Mucosa of rectum (tissue), 2 donors: ENCODE measurements around the gene NEK1.
"Not testable (repeated sequence)": the region's sequence is repeated elsewhere in the genome, so short reads cannot be mapped to it uniquely, and the experiment has no call there.

Source experiments
- H3K27ac ChIP-seq, 2 donors: one replicate each; pipeline ENCODE4 v1.7.0; 2013; ENCODE audit warnings: inconsistent platforms in 2 of 2, low read depth in 2 of 2, low read length in 2 of 2
- H3K27me3 ChIP-seq, 2 donors: one replicate each; pipeline ENCODE4 v1.7.0; 2013; ENCODE audit warnings: low read length in 2 of 2; ENCODE audit not compliant: control insufficient read depth in 2 of 2, insufficient read depth in 2 of 2
- H3K36me3 ChIP-seq, 2 donors: one replicate each; pipeline ENCODE4 v1.7.0; 2013; ENCODE audit warnings: low read length in 2 of 2; ENCODE audit not compliant: control insufficient read depth in 2 of 2, insufficient read depth in 2 of 2
- H3K4me1 ChIP-seq, 2 donors: one replicate each; pipeline ENCODE4 v1.7.0; 2013; ENCODE audit warnings: low read length in 2 of 2, mild to moderate bottlenecking in 1 of 2; ENCODE audit not compliant: control insufficient read depth in 2 of 2, insufficient read depth in 2 of 2
- H3K4me3 ChIP-seq, 2 donors: one replicate each; pipeline ENCODE4 v1.7.0; 2013; ENCODE audit warnings: low read length in 2 of 2
- H3K9ac ChIP-seq, 2 donors: one replicate each; pipeline ENCODE4 v1.7.0; 2013; ENCODE audit warnings: low read length in 2 of 2, low read depth in 1 of 2, mild to moderate bottlenecking in 1 of 2
- H3K9me3 ChIP-seq, 2 donors: one replicate each; pipeline ENCODE4 v1.7.0; 2013; ENCODE audit warnings: low read length in 2 of 2; ENCODE audit not compliant: control insufficient read depth in 2 of 2
- donor health status: healthy.
- donor health status: Normal muscosa, but diverticular disease.

The NEK1 gene

DNA sequence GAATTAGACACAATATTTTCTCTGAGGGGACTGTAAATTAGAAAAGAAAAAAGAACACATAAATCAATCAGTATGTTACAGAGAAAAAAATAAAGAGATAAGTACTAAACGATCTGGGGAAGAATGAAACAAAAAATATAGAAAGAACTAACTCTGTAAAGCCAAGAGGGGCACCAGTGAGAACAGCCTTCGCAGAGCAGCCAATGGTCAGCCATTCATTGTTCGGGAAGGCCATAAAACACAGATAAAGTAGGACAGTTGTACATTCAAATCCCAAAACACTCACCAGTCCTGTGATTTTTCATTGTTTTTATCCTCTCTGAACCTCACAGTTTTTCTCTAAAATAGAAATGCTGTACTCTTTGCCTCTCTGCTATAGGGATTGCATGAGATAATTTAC lies 127.9 kb downstream of the NEK1 start:
- no peak overlapping the region for H3K27ac ChIP-seq
- H3K4me3 ChIP-seq = no peak overlapping the region
- H3K9ac ChIP-seq = no peak overlapping the region

DNA sequence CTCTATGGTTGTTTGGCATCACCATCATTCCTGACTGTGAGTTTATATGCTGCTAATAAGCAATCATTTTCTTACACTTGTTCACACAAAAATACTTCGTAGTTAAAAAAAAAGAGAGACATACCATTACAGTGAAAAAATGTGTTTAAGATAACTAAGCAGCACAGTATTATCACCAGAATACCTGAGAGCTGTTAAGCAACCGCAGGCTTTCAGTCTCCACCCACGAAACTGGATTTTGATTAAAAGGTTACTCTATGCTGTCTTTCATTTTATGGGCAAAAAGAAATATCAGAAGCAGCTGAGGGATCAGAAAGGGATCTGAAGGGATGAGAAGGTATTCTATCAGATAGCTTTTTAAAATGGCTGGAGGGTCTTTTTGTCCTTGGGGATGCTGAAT lies 148.3 kb downstream of the NEK1 start:
- Histone ChIP-seq H3K9me3 (peaks cover 0 to 2% of the 10 kb centered on the region in 2 donors), H3K4me3 (no peak overlapping the region), H3K27me3 (no peaks in the 10 kb centered on the region), H3K27ac (no peak overlapping the region), H3K36me3 (no peaks in the 10 kb centered on the region), H3K4me1 (no peaks in the 10 kb centered on the region), H3K9ac (no peak overlapping the region)

More for the DNA sequence above, 127.9 kb downstream of the NEK1 start:
- H3K9me3 ChIP-seq = no peaks in the 10 kb centered on the region
- no peaks in the 10 kb centered on the region for H3K4me1 ChIP-seq
- H3K36me3 ChIP-seq = no peaks in the 10 kb centered on the region
- no peaks in the 10 kb centered on the region for H3K27me3 ChIP-seq

DNA sequence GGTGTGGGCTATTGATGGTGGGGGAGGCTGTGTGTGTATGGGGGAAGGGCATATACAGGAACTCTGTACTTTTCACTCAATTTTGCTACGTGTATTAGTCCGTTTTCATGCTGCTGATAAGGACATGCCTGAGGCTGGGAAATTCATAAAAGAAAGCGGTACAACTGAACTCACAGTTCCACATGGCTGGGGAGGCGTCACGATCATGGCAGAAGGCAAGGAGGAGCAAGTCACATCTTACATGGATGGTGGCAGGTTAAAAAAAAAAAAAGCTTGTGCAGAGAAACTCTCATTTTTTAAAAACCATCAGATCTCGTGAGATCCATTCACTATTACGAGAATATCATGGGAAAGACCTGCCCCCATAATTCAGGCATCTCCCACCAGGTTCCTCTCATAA lies 152.3 kb downstream of the NEK1 start:
- Histone ChIP-seq H3K4me3 (no peak overlapping the region), H3K9ac (no peak overlapping the region), H3K36me3 (no peaks in the 10 kb centered on the region), H3K27me3 (no peaks in the 10 kb centered on the region), H3K4me1 (no peaks in the 10 kb centered on the region), H3K27ac (no peak overlapping the region), H3K9me3 (peaks cover 0 to 2% of the 10 kb centered on the region in 2 donors)

DNA sequence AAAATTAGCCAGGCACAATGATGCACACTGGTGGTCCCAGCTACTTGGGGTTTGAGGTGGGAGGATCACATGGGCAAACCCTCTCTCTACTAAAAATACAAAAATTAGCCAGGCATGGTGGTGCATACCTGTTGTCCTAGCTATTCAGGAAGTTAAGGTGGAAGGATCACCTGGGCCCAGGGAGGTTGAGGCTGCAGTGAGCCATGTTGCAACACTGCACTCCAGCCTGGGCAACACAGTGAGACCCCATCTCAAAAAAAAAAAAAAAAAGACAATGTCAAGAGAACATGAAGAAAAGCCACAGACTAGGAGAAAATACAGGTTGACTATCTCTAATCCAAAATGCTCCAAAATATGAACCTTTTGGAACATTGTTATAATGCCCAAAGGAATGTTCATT lies 153.8 kb downstream of the NEK1 start:
- Histone ChIP-seq H3K4me3 (no peak overlapping the region), H3K4me1 (no peaks in the 10 kb centered on the region), H3K27me3 (no peaks in the 10 kb centered on the region), H3K36me3 (no peaks in the 10 kb centered on the region), H3K27ac (no peak overlapping the region), H3K9me3 (peaks cover 0 to 2% of the 10 kb centered on the region in 2 donors), H3K9ac (no peak overlapping the region)

DNA sequence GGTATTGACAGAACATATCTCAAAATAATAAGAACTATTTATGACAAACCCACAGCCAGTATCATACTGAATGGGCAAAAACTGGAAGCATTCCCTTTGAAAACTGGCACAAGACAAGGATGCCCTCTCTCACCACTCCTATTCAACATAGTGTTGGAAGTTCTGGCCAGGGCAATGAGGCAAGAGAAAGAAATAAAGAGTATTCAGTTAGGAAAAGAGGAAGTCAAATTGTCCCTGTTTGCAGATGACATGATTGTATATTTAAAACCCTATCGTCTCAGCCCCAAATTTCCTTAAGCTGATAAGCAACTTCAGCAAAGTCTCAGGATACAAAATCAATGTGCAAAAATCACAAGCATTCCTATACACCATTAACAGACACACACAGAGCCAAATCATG lies 159.7 kb downstream of the NEK1 start:
- not testable (repeated sequence) for H3K9ac ChIP-seq, H3K27me3 ChIP-seq, H3K4me1 ChIP-seq, H3K36me3 ChIP-seq, H3K9me3 ChIP-seq, H3K4me3 ChIP-seq, H3K27ac ChIP-seq

DNA sequence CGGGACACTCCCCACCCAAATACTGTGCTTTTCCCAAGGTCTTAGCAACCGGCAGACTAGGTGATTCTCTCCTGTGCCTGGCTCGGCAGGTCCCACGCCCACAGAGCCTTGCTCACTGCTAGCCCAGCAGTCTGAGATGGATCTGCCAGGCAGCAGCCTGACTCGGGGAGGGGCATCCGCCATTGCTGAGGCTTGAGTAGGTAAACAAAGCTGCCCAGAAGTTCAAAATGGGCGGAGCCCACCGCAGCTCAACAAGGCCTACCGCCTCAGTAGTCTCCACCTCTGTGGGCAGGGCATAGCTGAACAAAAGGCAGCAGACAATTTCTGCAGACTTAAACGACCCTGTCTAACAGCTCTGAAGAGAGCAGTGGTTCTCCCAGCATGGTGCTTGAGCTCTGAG lies 163.4 kb downstream of the NEK1 start:
- not testable (repeated sequence) for H3K27ac ChIP-seq, H3K9me3 ChIP-seq, H3K4me3 ChIP-seq, H3K9ac ChIP-seq, H3K27me3 ChIP-seq, H3K4me1 ChIP-seq, H3K36me3 ChIP-seq

DNA sequence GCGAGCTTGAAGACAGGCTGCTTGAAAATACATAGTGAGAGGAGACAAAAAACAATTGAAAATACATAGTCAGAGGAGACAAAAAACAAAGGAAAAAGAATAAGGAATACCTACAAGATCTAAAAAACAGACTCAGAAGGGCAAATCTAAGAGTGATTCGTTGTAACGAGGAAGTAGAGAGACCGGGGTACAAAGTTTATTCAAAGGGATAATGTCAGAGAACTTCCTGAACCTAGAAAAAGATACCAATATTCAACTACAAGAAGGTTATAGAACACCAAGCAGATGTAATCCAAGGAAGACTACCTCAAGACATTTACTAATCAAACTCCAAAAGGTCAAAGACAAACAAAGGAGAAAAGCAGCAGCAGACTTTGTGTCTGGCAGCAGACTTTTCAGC lies 165.6 kb downstream of the NEK1 start:
- Histone ChIP-seq H3K9ac (no peak overlapping the region), H3K27ac (no peak overlapping the region), H3K4me1 (no peaks in the 10 kb centered on the region), H3K9me3 (peaks cover 0 to 4% of the 10 kb centered on the region in 2 donors), H3K36me3 (peaks cover 0 to 2% of the 10 kb centered on the region in 2 donors), H3K4me3 (no peak overlapping the region), H3K27me3 (no peaks in the 10 kb centered on the region)

DNA sequence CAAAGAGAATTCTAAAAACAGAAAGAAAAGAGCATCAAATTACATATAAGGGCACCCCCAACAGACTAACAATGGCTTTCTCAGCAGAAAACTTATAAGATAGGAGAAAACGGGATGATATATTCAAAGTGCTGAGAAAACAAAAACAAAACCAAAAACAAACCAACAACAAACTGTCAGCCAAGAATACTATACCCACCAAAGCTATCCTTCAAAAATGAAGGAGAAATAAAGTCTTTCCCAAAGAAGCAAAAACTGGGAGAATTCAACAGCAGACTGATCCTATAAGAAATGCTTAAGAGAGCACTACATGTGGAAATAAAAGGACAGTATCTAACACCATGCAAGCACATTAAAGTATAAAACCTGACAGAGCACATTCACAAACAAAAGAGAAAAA lies 168.6 kb downstream of the NEK1 start:
- peaks cover 0 to under 1% of the 10 kb centered on the region in 2 donors for H3K36me3 ChIP-seq
- H3K9me3 ChIP-seq = peaks cover 0 to 4% of the 10 kb centered on the region in 2 donors
- H3K4me3 ChIP-seq = no peak overlapping the region
- H3K4me1 ChIP-seq = no peaks in the 10 kb centered on the region
- no peak overlapping the region for H3K27ac ChIP-seq
- no peak overlapping the region for H3K9ac ChIP-seq
- H3K27me3 ChIP-seq = no peaks in the 10 kb centered on the region

DNA sequence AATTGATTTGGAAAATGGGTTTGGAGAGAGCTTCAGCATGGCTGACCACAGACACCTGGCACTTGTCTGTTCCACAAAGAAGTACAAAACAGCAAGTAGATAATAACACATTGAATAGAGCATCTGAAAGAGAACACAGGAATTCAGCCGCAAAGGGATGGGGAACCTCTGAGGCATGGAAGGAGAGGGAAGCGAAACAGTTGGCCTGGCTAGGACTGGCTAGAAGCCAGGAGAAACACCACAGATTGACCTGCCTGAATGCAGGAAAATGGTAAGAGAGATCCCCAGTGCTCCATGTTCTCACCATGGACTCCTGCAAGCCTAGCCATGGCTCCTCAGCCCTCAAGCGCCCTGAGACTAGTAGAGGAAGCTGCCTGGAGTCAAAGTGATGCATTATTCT lies 171.9 kb downstream of the NEK1 start:
- Histone ChIP-seq H3K27me3 (no peaks in the 10 kb centered on the region), H3K4me3 (no peak overlapping the region), H3K9ac (no peak overlapping the region), H3K36me3 (no peaks in the 10 kb centered on the region), H3K27ac (no peak overlapping the region), H3K9me3 (peaks cover 0 to 4% of the 10 kb centered on the region in 2 donors), H3K4me1 (no peaks in the 10 kb centered on the region)

DNA sequence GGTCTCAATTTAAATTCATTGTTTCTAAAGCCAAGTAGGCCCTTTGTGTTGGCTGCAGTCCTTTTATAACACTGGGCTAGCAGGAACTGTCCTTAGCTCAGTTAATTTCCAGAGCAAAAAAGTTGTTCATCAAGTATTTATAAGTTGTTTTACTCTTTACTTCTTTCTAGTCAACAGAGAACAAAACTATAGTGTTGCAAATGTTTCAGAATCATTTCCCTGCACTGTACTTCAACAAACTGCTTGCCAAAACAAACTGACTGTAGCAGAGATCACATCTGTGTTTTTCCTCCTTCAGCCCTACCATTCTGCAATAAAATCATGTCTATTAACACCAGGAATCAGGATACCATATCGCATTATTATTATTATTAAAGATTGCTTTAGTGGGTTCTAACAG lies 173.1 kb downstream of the NEK1 start:
- H3K4me1 ChIP-seq = no peaks in the 10 kb centered on the region
- H3K36me3 ChIP-seq = no peaks in the 10 kb centered on the region
- no peak overlapping the region for H3K9ac ChIP-seq
- no peak overlapping the region for H3K27ac ChIP-seq
- H3K4me3 ChIP-seq = no peak overlapping the region
- peaks cover 0 to 4% of the 10 kb centered on the region in 2 donors for H3K9me3 ChIP-seq
- no peaks in the 10 kb centered on the region for H3K27me3 ChIP-seq

DNA sequence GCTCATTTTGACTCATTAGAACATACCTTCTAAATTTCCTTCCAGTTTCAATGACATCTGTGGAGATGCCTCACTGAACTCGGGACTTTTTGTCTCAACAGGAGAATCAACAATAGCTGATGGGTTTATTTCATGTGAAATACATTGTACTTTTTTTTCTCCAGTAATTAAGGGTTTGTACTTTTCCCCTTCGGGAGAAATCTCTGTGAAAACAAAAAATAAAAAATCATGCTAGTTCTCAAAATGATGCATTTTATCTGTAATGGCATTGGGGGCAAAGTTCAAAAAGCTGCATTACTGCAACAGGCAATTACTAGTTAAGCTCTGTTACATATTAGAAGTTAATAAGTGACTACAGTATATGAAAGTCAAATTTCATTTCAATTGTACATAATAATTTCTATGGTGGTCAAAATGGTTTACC lies 174.3 kb downstream of the NEK1 start:
- H3K4me1 ChIP-seq = no peaks in the 10 kb centered on the region
- no peaks in the 10 kb centered on the region for H3K36me3 ChIP-seq
- no peaks in the 10 kb centered on the region for H3K9me3 ChIP-seq
- H3K4me3 ChIP-seq = no peak overlapping the region
- H3K27ac ChIP-seq = no peak overlapping the region
- no peaks in the 10 kb centered on the region for H3K27me3 ChIP-seq
- no peak overlapping the region for H3K9ac ChIP-seq
